Limb (tissue), 2 donors: ENCODE results near the gene COL4A1.

Experiments
- DNase-seq, 2 donors: peaks; one replicate each; pipeline ENCODE4 v3.0.0-alpha.2; 2016; ENCODE audit errors: extremely low spot score in 2 of 2

COL4A1 gene

DNA sequence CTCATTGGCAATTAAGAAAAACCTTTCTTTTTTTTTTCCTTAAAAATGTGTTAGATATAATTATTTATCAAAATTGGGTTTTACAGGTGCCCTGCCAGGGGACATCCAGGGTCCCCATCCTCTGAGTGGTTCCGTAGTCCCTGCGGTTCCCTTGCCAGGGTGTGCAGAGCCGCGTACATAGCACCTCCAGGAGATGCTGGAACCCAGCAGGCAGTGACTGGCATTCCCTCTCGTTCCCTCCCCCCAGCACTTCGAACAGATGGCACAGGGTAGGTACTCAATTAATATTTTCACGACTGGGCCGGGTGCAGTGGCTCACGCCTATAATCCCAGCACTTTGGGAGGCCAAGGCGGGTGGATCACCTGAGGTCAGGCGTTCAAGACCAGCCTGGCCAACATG lies 82.0 kb downstream of the COL4A1 start:
- no peak for DNase-seq

DNA sequence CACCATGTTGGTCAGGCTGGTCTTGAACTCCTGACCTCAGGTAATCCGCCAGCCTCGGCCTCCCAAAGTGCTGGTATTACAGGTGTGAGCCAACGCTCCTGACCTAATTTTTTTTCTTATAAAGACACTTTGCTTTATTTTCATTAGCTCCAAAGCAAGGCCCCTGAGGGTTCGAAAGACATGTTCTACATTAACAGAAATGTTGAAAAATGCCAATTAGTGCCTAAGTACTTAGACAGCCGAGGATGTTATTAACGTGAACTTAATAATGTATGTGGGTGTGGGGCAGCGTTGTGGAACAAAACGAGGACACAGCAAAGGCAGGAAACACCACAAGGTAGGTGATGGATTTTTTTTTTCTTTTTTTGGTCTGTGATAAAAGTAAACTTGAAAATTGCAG lies 82.4 kb downstream of the COL4A1 start:
- no peak for DNase-seq

- DNase-seq: no peak
Measured at GRCh38 chr13:110221406-110222117, 85.4 kb downstream of the COL4A1 start.

- DNase-seq: peak in 1 of 2 donors; percentile 18
Measured at GRCh38 chr13:110220471-110220870, 86.5 kb downstream of the COL4A1 start.

DNA sequence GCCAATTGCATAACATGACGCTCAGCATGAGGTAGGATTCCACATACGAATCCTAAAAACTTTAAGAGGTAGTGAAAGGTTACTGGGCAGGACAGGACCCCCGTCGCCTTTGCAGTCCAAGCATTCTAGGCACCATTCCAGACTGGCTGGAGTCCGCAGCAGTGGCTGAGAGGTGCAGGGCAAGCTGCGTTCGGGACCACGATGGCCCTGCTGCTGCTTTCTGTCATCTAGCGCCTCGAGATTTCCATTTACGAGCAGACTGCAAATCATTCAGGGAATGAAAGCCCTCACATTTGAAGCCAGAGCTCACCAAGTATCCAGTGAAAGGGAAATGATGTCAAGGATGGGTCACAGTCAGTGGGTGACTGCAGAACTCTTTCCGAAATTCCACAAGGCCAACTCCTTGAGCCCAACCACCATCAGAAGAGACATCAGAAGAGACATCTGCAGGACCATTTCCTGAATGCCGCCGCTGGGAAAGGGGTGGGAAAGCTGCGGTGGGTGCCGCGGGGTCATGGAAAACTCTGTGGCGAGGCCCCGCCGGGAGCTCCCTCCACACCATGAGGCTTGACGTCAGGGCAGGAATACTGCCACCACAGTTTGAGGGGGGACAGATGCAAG lies 88.3 kb downstream of the COL4A1 start:
- DNase-seq: no peak

DNA sequence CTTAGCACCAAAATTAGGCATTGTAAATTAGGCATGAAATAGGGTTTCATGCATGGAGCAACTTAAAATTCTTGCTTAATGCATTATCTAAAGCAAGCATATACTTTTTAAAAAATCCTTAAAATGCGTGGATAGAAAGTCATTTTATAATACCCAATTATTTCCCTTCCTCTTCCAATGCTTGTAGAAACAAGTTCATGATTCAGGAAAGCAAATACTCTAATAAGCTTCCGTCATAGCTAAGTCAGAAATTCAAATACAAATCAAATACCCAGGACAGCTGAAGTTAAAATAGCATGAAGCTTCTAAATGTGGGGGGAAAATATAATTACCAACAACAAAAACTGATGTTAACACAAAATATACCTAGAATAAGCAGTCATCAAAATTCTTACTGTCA lies 89.1 kb downstream of the COL4A1 start:
- DNase-seq: no peak

DNA sequence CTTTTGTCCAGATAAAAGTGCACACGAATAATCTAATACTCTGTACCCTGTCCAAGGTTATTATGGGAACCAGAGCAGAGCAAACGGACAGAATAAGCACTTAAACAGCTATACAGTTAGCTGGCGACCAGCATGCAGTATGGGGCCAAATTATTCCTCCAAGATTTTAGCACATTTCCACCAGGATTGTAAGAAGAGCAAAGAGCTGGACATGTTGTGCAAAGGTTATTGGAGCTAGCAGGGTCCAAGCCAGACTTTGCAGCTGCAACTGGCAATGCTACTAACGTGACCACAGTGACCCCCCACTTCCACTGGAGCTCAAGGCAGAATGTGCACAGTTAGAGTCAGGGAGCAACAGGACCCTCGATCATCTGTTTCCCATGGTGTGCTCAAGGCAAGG lies 89.9 kb downstream of the COL4A1 start:
- DNase-seq: peak in 1 of 2 donors; percentile 70

- no peak for DNase-seq
Measured at GRCh38 chr13:110216398-110217041, 90.4 kb downstream of the COL4A1 start.

GRCh38 chr13:110216006-110216397 lies 91.0 kb downstream of the COL4A1 start:
- DNase-seq: no peak

- DNase-seq: no peak
Measured at GRCh38 chr13:110215606-110216005, 91.4 kb downstream of the COL4A1 start.

GRCh38 chr13:110214637-110215036 lies 92.3 kb downstream of the COL4A1 start:
- no peak for DNase-seq

GRCh38 chr13:110213461-110214074 lies 93.4 kb downstream of the COL4A1 start:
- DNase-seq: no peak

DNA sequence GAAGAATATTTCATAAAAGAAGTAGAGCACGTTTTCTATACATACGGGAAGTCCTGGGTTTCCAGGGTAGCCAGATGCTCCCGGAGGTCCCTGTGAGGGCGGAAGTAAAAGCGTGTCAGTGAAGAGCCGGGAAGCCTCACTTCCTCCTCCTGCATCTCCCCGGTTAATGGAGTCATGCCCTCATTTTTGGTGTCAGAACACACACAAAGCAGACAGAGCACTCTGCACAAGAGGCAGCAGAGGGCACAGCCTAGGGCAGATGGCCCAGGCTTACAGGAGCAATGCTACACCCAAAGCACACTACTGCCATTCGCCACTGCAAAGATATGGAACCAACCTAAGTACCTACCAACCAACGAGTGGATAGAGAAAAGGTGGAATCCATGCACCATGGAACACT lies 94.4 kb downstream of the COL4A1 start:
- DNase-seq: no peak

DNA sequence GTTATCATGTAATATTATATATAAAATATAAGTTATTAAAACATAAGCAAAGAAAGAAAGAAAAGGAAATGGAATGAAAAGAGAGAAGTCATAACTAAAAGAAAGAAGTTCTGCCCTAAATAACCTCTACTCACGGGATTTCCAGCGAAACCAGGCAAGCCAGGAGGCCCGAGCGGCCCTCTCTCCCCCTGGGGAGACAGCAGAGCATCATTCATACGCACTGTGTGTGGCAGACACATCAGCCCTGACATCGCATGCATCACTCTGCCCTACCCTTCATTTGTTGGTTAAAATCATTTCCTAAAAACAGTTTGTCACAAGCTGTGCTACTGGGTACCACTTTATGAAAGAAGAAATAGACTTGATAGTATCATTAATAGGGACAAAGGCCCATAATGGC lies 95.2 kb downstream of the COL4A1 start:
- DNase-seq: no peak

DNA sequence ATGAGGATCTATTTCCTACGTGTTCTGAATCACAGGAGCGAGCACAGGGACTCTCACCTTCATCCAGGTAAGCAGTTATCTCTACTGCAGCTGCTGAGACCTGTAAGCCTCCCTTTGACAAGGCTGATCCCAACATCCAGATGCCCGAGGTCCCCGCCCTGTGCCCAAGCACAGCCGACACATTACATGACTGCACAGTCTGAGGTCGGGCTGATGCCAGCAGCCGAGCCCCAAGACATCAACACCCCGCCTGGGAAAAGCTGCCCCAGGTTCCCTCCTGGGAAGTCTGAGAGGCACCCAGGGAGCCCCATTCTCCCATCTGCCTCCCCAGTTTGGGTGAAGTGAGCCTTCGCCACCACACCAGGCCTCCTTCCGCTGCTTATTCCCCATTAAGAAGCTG lies 95.9 kb downstream of the COL4A1 start:
- DNase-seq: no peak

DNA sequence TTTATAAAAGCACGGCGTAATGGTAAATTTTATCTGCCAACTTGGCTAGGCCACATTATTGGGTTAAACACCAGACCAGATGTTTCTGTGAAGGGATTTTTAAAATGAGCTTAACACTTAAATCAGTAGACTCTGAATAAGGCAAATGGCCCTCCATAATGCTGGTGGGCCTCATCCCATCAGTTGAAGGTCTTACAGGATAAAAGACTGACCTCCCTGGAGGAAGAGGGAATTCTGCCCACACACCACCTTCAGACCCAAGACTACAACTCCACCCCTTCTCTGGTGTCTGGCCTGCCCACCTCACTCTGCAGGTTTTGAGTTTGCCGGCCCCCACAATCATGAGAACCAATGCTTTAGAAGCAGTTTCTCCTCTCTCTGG lies 96.4 kb downstream of the COL4A1 start:
- no peak for DNase-seq

GRCh38 chr13:110209950-110210603 lies 96.9 kb downstream of the COL4A1 start:
- no peak for DNase-seq

DNA sequence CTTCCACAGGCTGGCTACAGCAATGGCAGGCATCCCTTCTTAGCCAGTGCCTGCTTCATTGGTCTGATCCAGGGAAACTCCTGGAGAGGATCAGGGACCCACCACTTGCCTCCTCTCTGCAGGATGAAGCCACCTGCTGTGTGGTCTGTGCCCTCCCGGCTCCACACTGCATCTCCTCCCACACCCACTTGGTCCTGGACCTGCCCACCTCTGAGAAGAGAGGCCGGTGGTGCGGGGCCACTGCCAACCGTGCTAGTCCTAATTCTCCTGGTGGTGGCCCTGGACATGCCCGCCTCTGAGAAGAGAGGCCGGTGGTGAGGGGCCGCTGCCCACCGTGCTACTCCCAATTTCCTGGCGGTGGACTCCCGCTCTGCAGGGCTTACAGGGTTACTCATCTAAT lies 98.8 kb downstream of the COL4A1 start:
- DNase-seq: no peak

DNA sequence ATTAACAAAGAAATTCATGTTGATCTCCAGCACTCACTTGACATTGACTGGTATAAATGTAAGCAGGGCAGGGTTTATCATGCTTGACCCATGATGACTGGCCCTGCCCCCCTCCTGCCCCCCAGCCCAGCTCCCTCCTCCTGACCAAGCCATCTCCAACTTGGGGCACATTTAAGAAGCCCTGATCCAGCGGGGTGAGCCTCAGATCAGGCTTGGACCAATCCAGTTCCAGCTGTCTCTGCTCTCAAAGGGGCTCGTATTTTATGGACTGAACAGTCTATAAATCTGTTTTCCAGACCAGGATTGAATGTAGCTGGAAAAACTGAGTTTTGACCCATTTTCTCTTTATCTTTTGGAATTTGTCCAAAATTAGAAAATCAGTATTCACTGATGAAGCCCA lies 100.0 kb downstream of the COL4A1 start:
- no peak for DNase-seq

DNA sequence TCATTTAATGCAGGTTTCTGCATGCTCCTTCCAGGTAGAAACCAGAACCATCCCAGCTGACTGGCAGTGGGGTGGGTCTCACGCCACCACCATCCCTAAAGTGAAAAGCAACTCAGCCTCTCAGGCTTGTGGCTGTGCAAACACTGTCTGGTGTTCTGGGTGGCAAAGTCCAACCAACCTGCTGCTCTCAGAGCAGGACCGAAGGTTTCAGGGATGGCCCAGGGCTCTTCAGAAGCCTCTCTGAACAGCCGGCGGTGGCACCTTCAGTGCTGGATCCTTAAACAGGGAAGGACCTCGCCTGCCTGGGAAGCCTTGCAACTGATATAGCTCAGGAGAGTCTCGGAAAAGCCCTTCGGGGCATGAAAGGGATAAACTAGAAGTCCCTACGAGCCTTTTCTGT lies 100.8 kb downstream of the COL4A1 start:
- DNase-seq: no peak

DNA sequence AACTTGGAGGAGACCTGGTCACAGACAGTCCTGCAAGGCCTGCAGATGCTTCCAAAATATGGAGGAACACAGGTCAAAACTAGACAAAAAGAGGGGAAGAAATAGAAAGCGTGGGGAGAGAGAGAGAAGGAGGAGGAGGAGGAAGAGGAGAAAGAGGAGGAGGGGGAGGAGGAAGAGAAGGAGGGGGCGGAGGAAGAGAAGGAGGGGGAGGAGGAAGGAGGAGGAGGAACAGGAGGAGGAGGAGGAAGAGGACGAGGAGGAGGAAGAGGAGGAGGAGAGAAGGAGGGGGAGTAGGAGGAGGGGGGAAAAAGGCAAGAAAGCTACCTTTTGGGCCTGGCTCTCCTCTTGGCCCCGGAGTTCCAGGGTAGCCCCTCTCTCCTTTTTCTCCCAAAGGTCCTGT lies 105.8 kb downstream of the COL4A1 start:
- DNase-seq: no peak

DNA sequence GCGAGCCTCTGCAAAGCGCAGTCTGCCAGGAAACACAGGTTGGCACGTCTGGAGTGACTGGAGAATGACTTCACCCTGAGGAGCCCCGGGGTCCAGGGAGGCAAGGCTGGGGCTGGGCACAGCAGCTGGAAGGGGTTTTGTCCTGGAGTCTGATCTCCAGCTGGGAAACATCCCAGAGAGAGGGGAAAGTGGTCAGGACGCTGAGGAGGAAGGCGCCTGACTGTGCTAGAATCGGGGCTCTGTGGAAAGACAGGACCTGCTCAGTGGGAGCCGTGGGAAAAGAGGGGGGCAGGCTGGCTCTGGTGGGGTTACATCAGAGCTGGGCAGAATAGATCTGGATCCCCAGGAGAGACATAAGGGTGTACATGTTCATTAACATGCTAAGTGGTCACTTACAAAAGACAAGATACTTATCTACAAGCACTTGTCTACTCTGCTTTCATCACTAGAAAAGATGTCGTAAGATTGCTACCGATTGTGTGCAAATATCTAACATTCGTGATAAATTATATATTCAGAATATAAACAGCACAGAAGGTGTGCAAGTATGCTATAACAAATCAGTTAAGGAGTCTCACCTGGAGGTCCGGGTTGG lies 106.6 kb downstream of the COL4A1 start:
- DNase-seq: no peak
